Activated CD8-positive, alpha-beta T cell treated with anti-CD3 and anti-CD28 coated beads for 36 hours (primary cell): ENCODE data around the gene SOAT2. TPM values are rescaled to one million over a fixed set of nuclear protein-coding genes. Genes with fewer than 3 reads are reported as not detected.

Source experiments
- ATAC-seq: fragments of 200-7000 bp; cut with Tn5 transposase; one replicate; pipeline ENCODE4 v1.10.0; 2021; ENCODE audit warnings: mild to moderate bottlenecking, moderate library complexity
- CTCF ChIA-PET: fragments of 350-600 bp; sonication (Branson Sonifier 250); formaldehyde crosslinking; loops from one replicate; lab custom pipeline; 2021; ENCODE audit warnings: antibody characterized with exemption; lab: Charles Lee
- POLR2A ChIA-PET: fragments of 350-600 bp; sonication (Branson Sonifier 250); formaldehyde crosslinking; loops from one replicate; lab custom pipeline; 2021; ENCODE audit warnings: antibody characterized with exemption; lab: Charles Lee
- DNase-seq: peaks from one replicate; pipeline ENCODE4 v3.0.0-alpha.2; 2020
- H3K27ac Mint-ChIP-seq: one replicate; pipeline ENCODE4 v1.8.0; 2021; ENCODE audit warnings: mild to moderate bottlenecking, mixed read lengths
- H3K27me3 Mint-ChIP-seq: one replicate; pipeline ENCODE4 v1.8.0; 2021; ENCODE audit warnings: mixed read lengths
- H3K36me3 Mint-ChIP-seq: one replicate; pipeline ENCODE4 v1.8.0; 2021; ENCODE audit warnings: low read depth, mixed read lengths
- H3K4me1 Mint-ChIP-seq: one replicate; pipeline ENCODE4 v1.8.0; 2021; ENCODE audit warnings: low read depth, mixed read lengths
- H3K4me3 Mint-ChIP-seq: one replicate; pipeline ENCODE4 v1.8.0; 2021; ENCODE audit warnings: mild to moderate bottlenecking, moderate library complexity, mixed read lengths
- H3K9me3 Mint-ChIP-seq: one replicate; pipeline ENCODE4 v1.8.0; 2021; ENCODE audit warnings: mixed read lengths
- CTCF ChIP-seq: fragments of 200-600 bp; IDR thresholded peaks from one replicate; pipeline ENCODE4 v1.8.0; 2022; ENCODE audit warnings: antibody characterized with exemption, mild to moderate bottlenecking
- intact Hi-C: fragments of 100-400 bp; cut with micrococcal nuclease; formaldehyde crosslinking; loops from one replicate; pipeline ENCODE4 v1.10.0; 2022
- total RNA-seq, 2 experiments: library from RNA; stranded (reverse); gene quantifications; one replicate each; pipeline ENCODE4 v1.2.3, GENCODE V29; 2021

The SOAT2 gene
- total RNA-seq, 2 experiments from 2014 or later = 5.3 to 6.7 TPM

- ChIA-PET CTCF (no interaction called here), POLR2A (no interaction called here)
- no peak overlapping the region for H3K4me3 Mint-ChIP-seq
- H3K36me3 Mint-ChIP-seq = no peaks in the 10 kb centered on the region
- TF ChIP-seq CTCF = no peak
- no peaks in the 10 kb centered on the region for H3K9me3 Mint-ChIP-seq
- intact Hi-C loops = no loop called here
- no peaks in the 10 kb centered on the region for H3K27me3 Mint-ChIP-seq
- H3K4me1 Mint-ChIP-seq = no peaks in the 10 kb centered on the region
- no peak for ATAC-seq
- no peak overlapping the region for H3K27ac Mint-ChIP-seq
- no peak for DNase-seq
Observed at GRCh38 chr12:53123578-53124351, 20.5 kb downstream of the SOAT2 start.

- no peak for TF ChIP-seq CTCF
Observed at GRCh38 chr12:53124352-53124723, 21.1 kb downstream of the SOAT2 start.

GRCh38 chr12:53127169-53127568, 23.9 kb downstream of the SOAT2 start:
- no peak for TF ChIP-seq CTCF
- no peak for DNase-seq
- Mint-ChIP-seq H3K36me3 (no peaks in the 10 kb centered on the region), H3K9me3 (no peaks in the 10 kb centered on the region), H3K27me3 (no peaks in the 10 kb centered on the region), H3K27ac (no peak overlapping the region), H3K4me1 (no peaks in the 10 kb centered on the region), H3K4me3 (no peak overlapping the region)
- CTCF ChIA-PET = interaction anchor here (2.8 kb wide), 1 partner anchor 62 kb away, joined by 6 read pairs; no protein-coding TSS in a partner anchor
- no peak for ATAC-seq
- POLR2A ChIA-PET = interaction anchor here (0.7 kb wide), 1 partner anchor 24 kb away, joined by 3 read pairs; the partner anchor contains the start of gene SOAT2
- intact Hi-C loops = no loop called here

More at GRCh38 chr12:53124352-53124723, 21.1 kb downstream of the SOAT2 start:
- Mint-ChIP-seq H3K4me3 (no peak overlapping the region), H3K36me3 (no peaks in the 10 kb centered on the region), H3K4me1 (no peaks in the 10 kb centered on the region), H3K27ac (no peak overlapping the region), H3K9me3 (no peaks in the 10 kb centered on the region), H3K27me3 (no peaks in the 10 kb centered on the region)
- ChIA-PET POLR2A (no interaction called here), CTCF (interaction anchor here (0.6 to 0.9 kb wide), 2 partner anchors 26 to 39 kb away, joined by 3 read pairs; no protein-coding TSS in a partner anchor)
- DNase-seq = no peak
- ATAC-seq = no peak
- intact Hi-C loops = no loop called here

GRCh38 chr12:53128780-53129569, 25.7 kb downstream of the SOAT2 start:
- intact Hi-C loops = no loop called here
- Mint-ChIP-seq H3K4me1 (no peaks in the 10 kb centered on the region), H3K4me3 (no peak overlapping the region), H3K36me3 (no peaks in the 10 kb centered on the region), H3K27ac (no peak overlapping the region), H3K9me3 (no peaks in the 10 kb centered on the region), H3K27me3 (no peaks in the 10 kb centered on the region)
- no peak for TF ChIP-seq CTCF
- CTCF ChIA-PET = interaction anchor here (1.5 kb wide), 1 partner anchor 10 kb away, joined by 3 read pairs; no protein-coding TSS in a partner anchor
- POLR2A ChIA-PET = no interaction called here
- DNase-seq (no peak), ATAC-seq (no peak)
